Measurements from ENCODE around the gene HIF1A.

The HIF1A gene

GRCh38 chr14:61761557-61761956 is 66.2 kb downstream of the HIF1A start:
- Histone ChIP-seq H3K36me3 (ENCODE audit: control insufficient read depth, insufficient read depth, low read length) (0 out of 2 replicates have a peak, but pooled peaks cover 3% of the 10 kb centered on the region), H3K9ac (ENCODE audit: low read depth, low read length) (peak overlapping the region; percentile 21; the same call in 1 of the 2 replicates), H3K27ac (ENCODE audit: low read depth, low read length) (peak overlapping the region; percentile 82), H3K9me3 (ENCODE audit: control insufficient read depth, insufficient read depth, low read length) (no peaks in the 10 kb centered on the region), H3K4me3 (ENCODE audit: low read depth, low read length) (peak overlapping the region; percentile 97), H3K4me1 (ENCODE audit: control insufficient read depth, insufficient read depth, low read length) (peaks cover 31% of the 10 kb centered on the region), H3K27me3 (ENCODE audit: control insufficient read depth, insufficient read depth, low read length) (no peaks in the 10 kb centered on the region)

- Histone ChIP-seq H3K27me3 (ENCODE audit: control insufficient read depth, insufficient read depth, low read length) (no peaks in the 10 kb centered on the region), H3K9me3 (ENCODE audit: control insufficient read depth, insufficient read depth, low read length) (no peaks in the 10 kb centered on the region), H3K4me3 (ENCODE audit: low read depth, low read length) (peak within 1 kb of the TSS; percentile 97), H3K9ac (ENCODE audit: low read depth, low read length) (peak within 1 kb of the TSS; percentile 68), H3K36me3 (ENCODE audit: control insufficient read depth, insufficient read depth, low read length) (peaks cover 9% of the 10 kb centered on the region), H3K4me1 (ENCODE audit: control insufficient read depth, insufficient read depth, low read length) (peaks cover 31% of the 10 kb centered on the region), H3K27ac (ENCODE audit: low read depth, low read length) (peak within 1 kb of the TSS; percentile 82)
Observed at GRCh38 chr14:61761959-61762786, 66.9 kb downstream of the HIF1A start, which contains the start of gene SNAPC1. Gene SNAPC1 (plus strand): TSS chr14:61762420. CDS start chr14:61762461, 41 bp downstream.

DNA sequence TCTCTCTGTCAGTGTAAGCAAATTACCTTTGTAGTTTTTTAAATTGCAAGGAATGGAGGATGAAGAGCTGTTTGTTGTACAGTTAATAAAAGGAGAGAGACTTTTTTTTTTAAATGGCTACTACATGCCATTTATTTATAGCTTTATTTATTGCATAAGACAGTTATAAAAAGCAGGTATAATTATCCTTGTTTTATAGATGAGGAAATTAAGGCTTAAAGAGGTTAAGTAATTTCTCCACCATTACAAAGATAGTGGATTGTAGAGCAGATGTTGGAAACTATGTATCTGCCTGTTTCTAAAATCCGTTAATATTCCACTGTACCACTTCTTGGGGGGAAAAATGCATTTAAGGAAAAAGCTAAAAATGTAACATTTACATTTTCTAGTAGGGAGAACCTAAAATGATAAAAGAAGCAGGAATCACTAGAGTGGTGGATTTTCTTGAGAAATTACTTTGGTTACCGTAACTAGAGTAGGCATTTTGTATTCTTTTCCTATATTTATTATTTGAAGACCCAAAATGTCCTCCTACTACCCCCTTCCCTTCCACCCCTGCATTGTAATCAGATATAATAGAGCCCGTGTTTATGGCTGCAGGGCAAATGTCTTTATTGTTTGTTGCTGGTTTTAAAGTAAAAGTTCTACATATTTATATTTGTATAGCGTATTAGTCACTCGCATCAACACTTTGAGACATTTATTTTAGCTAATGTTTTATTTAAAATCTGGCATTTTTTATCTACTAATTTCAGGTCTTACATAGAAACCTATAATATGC is 69.2 kb downstream of the HIF1A start:
- Histone ChIP-seq H3K4me3 (ENCODE audit: low read depth, low read length) (peak overlapping the region; percentile 97), H3K4me1 (ENCODE audit: control insufficient read depth, insufficient read depth, low read length) (peaks cover 31% of the 10 kb centered on the region), H3K27me3 (ENCODE audit: control insufficient read depth, insufficient read depth, low read length) (no peaks in the 10 kb centered on the region), H3K27ac (ENCODE audit: low read depth, low read length) (no peak overlapping the region), H3K9me3 (ENCODE audit: control insufficient read depth, insufficient read depth, low read length) (no peaks in the 10 kb centered on the region), H3K9ac (ENCODE audit: low read depth, low read length) (no peak overlapping the region), H3K36me3 (ENCODE audit: control insufficient read depth, insufficient read depth, low read length) (peaks cover 25% of the 10 kb centered on the region)

DNA sequence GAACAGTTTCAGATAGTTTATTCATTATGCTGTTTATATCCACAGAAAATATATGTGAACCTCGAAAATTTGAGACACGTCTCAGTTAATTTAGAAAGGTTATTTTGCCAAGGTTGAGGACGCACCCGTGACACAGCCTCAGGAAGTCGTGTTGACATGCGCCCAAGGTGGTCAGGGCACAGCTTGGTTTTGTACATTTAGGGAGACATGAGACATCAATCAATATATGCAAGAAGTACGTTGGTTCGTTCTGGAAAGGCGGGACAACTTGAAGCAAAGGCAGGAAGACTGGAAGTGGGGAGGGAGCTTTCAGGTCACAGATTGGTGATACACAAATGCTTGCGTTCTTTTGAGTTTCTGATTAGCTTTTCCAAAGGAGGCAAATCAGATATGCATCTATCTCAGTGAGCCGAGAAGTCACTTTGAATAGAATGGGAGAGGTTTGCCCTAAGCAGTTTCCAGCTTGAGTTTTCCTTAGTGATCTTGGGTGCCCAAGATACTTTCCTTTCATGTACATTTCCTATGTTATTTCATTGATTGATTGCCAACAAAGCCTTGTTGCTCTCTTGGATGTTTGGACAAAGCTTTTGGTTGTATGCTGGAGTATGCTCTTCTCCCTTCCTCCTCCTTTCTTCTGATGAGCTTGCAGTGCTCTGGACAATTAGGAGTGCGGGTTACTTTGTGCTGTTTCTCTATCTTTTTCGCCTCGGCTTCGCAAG is 70.1 kb downstream of the HIF1A start:
- Histone ChIP-seq H3K27ac (ENCODE audit: low read depth, low read length) (peak overlapping the region; percentile 26), H3K4me3 (ENCODE audit: low read depth, low read length) (peak overlapping the region; percentile 97)

DNA sequence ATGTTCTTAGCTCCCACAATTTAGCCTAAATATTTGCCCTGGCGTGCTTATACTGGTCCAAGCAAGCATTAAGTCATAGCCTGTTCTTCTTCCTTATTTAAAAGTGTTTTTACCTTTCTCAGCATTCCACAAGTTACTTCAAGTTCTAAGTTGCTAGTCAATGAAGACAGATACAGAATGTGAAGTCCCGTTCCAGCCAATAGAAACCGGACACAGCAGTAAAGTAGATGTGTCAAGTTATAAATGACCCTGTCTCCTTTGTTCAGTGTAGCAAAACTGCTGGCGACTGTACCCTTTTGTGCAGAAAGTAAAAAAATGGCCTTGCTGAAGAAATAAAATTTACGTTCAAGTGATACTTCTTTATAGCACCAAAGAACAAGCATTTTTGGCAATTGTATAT is 70.8 kb downstream of the HIF1A start:
- H3K36me3 ChIP-seq (ENCODE audit: control insufficient read depth, insufficient read depth, low read length), result peaks cover 41% of the 10 kb centered on the region
- H3K4me3 ChIP-seq (ENCODE audit: low read depth, low read length), result no peak overlapping the region
- H3K27me3 ChIP-seq (ENCODE audit: control insufficient read depth, insufficient read depth, low read length), result no peaks in the 10 kb centered on the region
- H3K27ac ChIP-seq (ENCODE audit: low read depth, low read length), result no peak overlapping the region
- H3K9ac ChIP-seq (ENCODE audit: low read depth, low read length), result no peak overlapping the region
- peaks cover 31% of the 10 kb centered on the region for H3K4me1 ChIP-seq (ENCODE audit: control insufficient read depth, insufficient read depth, low read length)
- no peaks in the 10 kb centered on the region for H3K9me3 ChIP-seq (ENCODE audit: control insufficient read depth, insufficient read depth, low read length)

More for the DNA sequence above, 70.1 kb downstream of the HIF1A start:
- Histone ChIP-seq H3K4me1 (ENCODE audit: control insufficient read depth, insufficient read depth, low read length) (peaks cover 31% of the 10 kb centered on the region), H3K36me3 (ENCODE audit: control insufficient read depth, insufficient read depth, low read length) (peaks cover 33% of the 10 kb centered on the region), H3K9me3 (ENCODE audit: control insufficient read depth, insufficient read depth, low read length) (no peaks in the 10 kb centered on the region), H3K9ac (ENCODE audit: low read depth, low read length) (no peak overlapping the region), H3K27me3 (ENCODE audit: control insufficient read depth, insufficient read depth, low read length) (no peaks in the 10 kb centered on the region)

DNA sequence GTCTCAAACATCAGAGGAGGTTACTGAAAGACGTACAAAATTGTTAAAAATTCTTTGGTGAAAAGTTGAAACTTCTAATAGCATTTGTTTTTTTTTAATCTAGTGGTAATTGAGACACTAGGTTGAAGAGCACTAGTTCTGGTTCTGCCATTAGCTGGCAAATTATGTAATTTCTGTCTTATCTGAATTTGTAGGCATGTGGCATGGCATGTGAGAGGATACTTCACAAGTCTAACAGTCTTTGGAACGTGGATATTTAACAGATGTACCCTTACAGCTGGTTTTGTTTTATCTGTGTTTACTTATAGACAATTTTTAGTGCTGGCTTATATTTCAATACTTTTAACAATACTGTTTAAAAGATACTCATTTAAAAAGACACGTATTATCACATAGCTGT is 72.9 kb downstream of the HIF1A start:
- H3K36me3 ChIP-seq (ENCODE audit: control insufficient read depth, insufficient read depth, low read length), result peaks cover 61% of the 10 kb centered on the region
- no peak overlapping the region for H3K4me3 ChIP-seq (ENCODE audit: low read depth, low read length)
- H3K27me3 ChIP-seq (ENCODE audit: control insufficient read depth, insufficient read depth, low read length), result no peaks in the 10 kb centered on the region
- peaks cover 25% of the 10 kb centered on the region for H3K4me1 ChIP-seq (ENCODE audit: control insufficient read depth, insufficient read depth, low read length)
- H3K9me3 ChIP-seq (ENCODE audit: control insufficient read depth, insufficient read depth, low read length), result no peaks in the 10 kb centered on the region
- H3K27ac ChIP-seq (ENCODE audit: low read depth, low read length), result no peak overlapping the region
- H3K9ac ChIP-seq (ENCODE audit: low read depth, low read length), result no peak overlapping the region

DNA sequence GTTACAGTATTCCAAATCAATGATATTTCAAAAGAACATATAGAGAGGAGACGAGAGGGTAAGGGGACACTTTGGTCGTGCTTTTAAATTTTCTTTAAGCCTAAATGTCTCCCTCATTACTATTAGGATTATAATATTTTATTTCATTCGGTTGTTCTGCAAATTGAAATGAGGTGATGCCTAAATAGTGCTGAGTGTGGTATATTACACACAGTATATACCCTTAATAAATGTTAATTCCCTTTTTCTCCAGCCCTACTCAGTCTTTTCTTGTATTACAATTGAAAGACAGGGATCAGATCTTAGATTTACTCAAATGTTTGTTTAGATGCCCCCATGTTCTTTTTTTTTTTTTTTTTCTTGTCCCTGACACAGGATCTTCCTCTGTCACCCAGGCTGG is 74.6 kb downstream of the HIF1A start:
- no peak overlapping the region for H3K27ac ChIP-seq (ENCODE audit: low read depth, low read length)
- H3K27me3 ChIP-seq (ENCODE audit: control insufficient read depth, insufficient read depth, low read length), result no peaks in the 10 kb centered on the region
- peaks cover 73% of the 10 kb centered on the region for H3K36me3 ChIP-seq (ENCODE audit: control insufficient read depth, insufficient read depth, low read length)
- no peak overlapping the region for H3K4me3 ChIP-seq (ENCODE audit: low read depth, low read length)
- no peaks in the 10 kb centered on the region for H3K9me3 ChIP-seq (ENCODE audit: control insufficient read depth, insufficient read depth, low read length)
- no peak overlapping the region for H3K9ac ChIP-seq (ENCODE audit: low read depth, low read length)
- peaks cover 10% of the 10 kb centered on the region for H3K4me1 ChIP-seq (ENCODE audit: control insufficient read depth, insufficient read depth, low read length)

DNA sequence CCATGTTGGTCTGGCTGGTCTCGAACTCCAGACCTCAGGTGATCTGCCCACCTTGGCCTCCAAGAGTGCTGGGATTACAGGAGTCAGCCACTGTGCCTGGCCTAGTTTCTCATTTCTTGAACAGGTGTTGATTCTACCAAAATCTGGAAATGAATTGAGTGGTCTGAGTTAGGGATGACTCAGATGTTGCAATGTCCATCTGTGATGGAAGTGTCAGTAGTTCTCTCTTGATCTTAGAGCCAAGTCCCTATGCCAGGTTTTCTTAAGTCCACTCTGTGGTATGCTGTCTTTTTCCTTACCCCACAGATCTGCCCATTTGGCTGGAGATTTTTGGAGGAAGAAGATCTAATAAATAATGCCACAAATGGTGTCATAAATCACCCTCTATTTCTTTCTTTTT is 79.5 kb downstream of the HIF1A start:
- Histone ChIP-seq H3K4me1 (ENCODE audit: control insufficient read depth, insufficient read depth, low read length) (no peaks in the 10 kb centered on the region), H3K9me3 (ENCODE audit: control insufficient read depth, insufficient read depth, low read length) (no peaks in the 10 kb centered on the region), H3K27me3 (ENCODE audit: control insufficient read depth, insufficient read depth, low read length) (no peaks in the 10 kb centered on the region), H3K36me3 (ENCODE audit: control insufficient read depth, insufficient read depth, low read length) (peaks cover 93% of the 10 kb centered on the region), H3K4me3 (ENCODE audit: low read depth, low read length) (no peak overlapping the region), H3K27ac (ENCODE audit: low read depth, low read length) (no peak overlapping the region), H3K9ac (ENCODE audit: low read depth, low read length) (no peak overlapping the region)

GRCh38 chr14:61780125-61780524 is 84.8 kb downstream of the HIF1A start:
- no peaks in the 10 kb centered on the region for H3K9me3 ChIP-seq (ENCODE audit: control insufficient read depth, insufficient read depth, low read length)
- no peaks in the 10 kb centered on the region for H3K4me1 ChIP-seq (ENCODE audit: control insufficient read depth, insufficient read depth, low read length)
- no peak overlapping the region for H3K4me3 ChIP-seq (ENCODE audit: low read depth, low read length)
- no peak overlapping the region for H3K9ac ChIP-seq (ENCODE audit: low read depth, low read length)
- no peaks in the 10 kb centered on the region for H3K27me3 ChIP-seq (ENCODE audit: control insufficient read depth, insufficient read depth, low read length)
- H3K36me3 ChIP-seq (ENCODE audit: control insufficient read depth, insufficient read depth, low read length), result peaks cover 94% of the 10 kb centered on the region
- H3K27ac ChIP-seq (ENCODE audit: low read depth, low read length), result no peak overlapping the region

- Histone ChIP-seq H3K27me3 (ENCODE audit: control insufficient read depth, insufficient read depth, low read length) (no peaks in the 10 kb centered on the region), H3K9ac (ENCODE audit: low read depth, low read length) (no peak overlapping the region), H3K4me3 (ENCODE audit: low read depth, low read length) (no peak overlapping the region), H3K9me3 (ENCODE audit: control insufficient read depth, insufficient read depth, low read length) (no peaks in the 10 kb centered on the region), H3K36me3 (ENCODE audit: control insufficient read depth, insufficient read depth, low read length) (peaks cover 27% of the 10 kb centered on the region), H3K27ac (ENCODE audit: low read depth, low read length) (no peak overlapping the region), H3K4me1 (ENCODE audit: control insufficient read depth, insufficient read depth, low read length) (peaks cover 16% of the 10 kb centered on the region; the same call in 1 of the 2 replicates)
Observed at GRCh38 chr14:61797309-61797708, 102.0 kb downstream of the HIF1A start.
